GM12878 (cell line): Measurements from ENCODE around the gene USP36. TPM values are rescaled to one million over a fixed set of nuclear protein-coding genes. Genes with fewer than 3 reads are reported as not detected.

ENCODE experiments used
- ATAC-seq: fragments of 200-7000 bp; cut with Tn5 transposase; 3 replicates; pipeline ENCODE4 v1.9.1; 2020; ENCODE audit warnings: mild to moderate bottlenecking, moderate library complexity
- BruUV-seq: library from RNA; stranded (reverse); fragments of 400-500 nt; replicated peaks from 2 replicates; lab custom pipeline; 2021; lab: Mats Ljungman, UMichigan
- CTCF ChIA-PET: fragments of 300-600 bp; sonication (Branson Sonifier 250); formaldehyde crosslinking; extraction: SDS; loops from one replicate; lab custom pipeline; 2021; ENCODE audit warnings: inconsistent platforms; lab: Yijun Ruan, JAX
- POLR2A ChIA-PET: fragments of 350-600 bp; formaldehyde crosslinking; extraction: SDS; loops from one replicate; lab custom pipeline; 2021; ENCODE audit warnings: inconsistent platforms; lab: Charles Lee
- RAD21 ChIA-PET: fragments of 300-600 bp; sonication (Branson Sonifier 250); formaldehyde crosslinking; loops from one replicate; lab custom pipeline; 2023; ENCODE audit warnings: antibody characterized with exemption; ENCODE audit not compliant: unreplicated experiment; lab: Charles Lee
- SMC1A ChIA-PET: fragments of 300-600 bp; sonication (Branson Sonifier 250); formaldehyde crosslinking; loops from one replicate; lab custom pipeline; 2023; ENCODE audit not compliant: unreplicated experiment, uncharacterized antibody; lab: Charles Lee
- DNase-seq: peaks from one replicate; pipeline ENCODE4 v3.0.0-alpha.2; 2011; ENCODE audit warnings: low read depth, low spot score
- FAIRE-seq: peaks from 3 replicates; lab custom pipeline; 2011; peaks lifted over from hg19 to GRCh38; lab: Jason Lieb, UNC
- H2AFZ ChIP-seq: 2 replicates; pipeline ENCODE4 v1.6.0; 2011; ENCODE audit warnings: low read depth, low read length, control low read depth; ENCODE audit not compliant: control insufficient read depth
- H3K27ac ChIP-seq: 2 replicates; pipeline ENCODE4 v1.5.1; 2011; ENCODE audit warnings: control low read depth; ENCODE audit not compliant: control insufficient read depth, insufficient read depth
- H3K27me3 ChIP-seq, 2 experiments: replicated peaks in 1 of 2; 2 replicates each; pipeline versions ENCODE4 v1.6.0 to v1.6.1; 2011; ENCODE audit warnings: low read length in 1 of 2; ENCODE audit not compliant: control insufficient read depth in 2 of 2, insufficient read depth in 2 of 2
- H3K36me3 ChIP-seq, 2 experiments: 2 replicates each; pipeline ENCODE4 v1.5.1; 2011; ENCODE audit warnings: low read length in 1 of 2; ENCODE audit not compliant: control insufficient read depth in 2 of 2, insufficient read depth in 2 of 2
- H3K4me1 ChIP-seq: 2 replicates; pipeline ENCODE4 v1.6.1; 2011; ENCODE audit warnings: mild to moderate bottlenecking, low read length, moderate library complexity, mixed read lengths; ENCODE audit not compliant: control insufficient read depth, insufficient read depth
- H3K4me2 ChIP-seq: 2 replicates; pipeline ENCODE4 v1.6.0; 2011; ENCODE audit warnings: control low read depth; ENCODE audit not compliant: control insufficient read depth, insufficient read depth
- H3K4me3 ChIP-seq: fragments of 200-600 bp; sonication (generic); 2 replicates; pipeline ENCODE4 v1.5.1; 2016
- H3K79me2 ChIP-seq: 2 replicates; pipeline ENCODE4 v1.6.0; 2011; ENCODE audit warnings: low read length; ENCODE audit not compliant: control insufficient read depth, insufficient read depth
- H3K9ac ChIP-seq: 2 replicates; pipeline ENCODE4 v1.8.0; 2011; ENCODE audit warnings: low read length, control low read depth, mixed read lengths; ENCODE audit not compliant: control insufficient read depth, insufficient read depth
- H3K9me3 ChIP-seq: replicated peaks from 3 replicates; pipeline ENCODE4 v1.5.1; 2011; ENCODE audit warnings: mild to moderate bottlenecking, low read length; ENCODE audit not compliant: control insufficient read depth, insufficient read depth
- H4K20me1 ChIP-seq: 2 replicates; pipeline ENCODE4 v1.6.0; 2011; ENCODE audit not compliant: control insufficient read depth, insufficient read depth
- ATF7 ChIP-seq: fragments of 450-650 bp; IDR thresholded peaks from 2 replicates; pipeline ENCODE4 v1.6.1; 2016; ENCODE audit warnings: low read depth, mild to moderate bottlenecking
- BCL11A ChIP-seq: IDR thresholded peaks from 2 replicates; pipeline ENCODE4 v1.6.1; 2011; ENCODE audit warnings: low read depth, low read length
- RAD21 ChIP-seq: IDR thresholded peaks from 2 replicates; pipeline ENCODE4 v1.6.1; 2011; ENCODE audit warnings: mild to moderate bottlenecking, low read depth, low read length, moderate library complexity; ENCODE audit not compliant: insufficient read depth
- SMARCA5 ChIP-seq: fragments of 450-650 bp; IDR thresholded peaks from 2 replicates; pipeline ENCODE4 v1.6.1; 2017; ENCODE audit warnings: mild to moderate bottlenecking
- SREBF2 ChIP-seq: IDR thresholded peaks from 2 replicates; pipeline ENCODE4 v1.6.1; 2012; ENCODE audit warnings: mild to moderate bottlenecking, low read length
- ZNF207 ChIP-seq: fragments of 450-650 bp; IDR thresholded peaks from 2 replicates; pipeline ENCODE4 v1.6.1; 2014; ENCODE audit warnings: antibody characterized with exemption, mild to moderate bottlenecking, borderline replicate concordance
- WGBS: methylation state at CpG from one replicate; pipeline ENCODE4 v1.1.6; 2016; ENCODE audit warnings: low lambda C conversion rate; ENCODE audit not compliant: insufficient replicate concordance, insufficient coverage; ENCODE audit errors: missing lambda C conversion rate; 5-methylcytosine and 5-hydroxymethylcytosine counted together
- in situ Hi-C: fragments of 300-500 bp; cut with MboI; formaldehyde crosslinking; loops from 9 replicates; pipeline ENCODE4 v1.14.3; 2018; ENCODE audit warnings: mixed read lengths
- intact Hi-C: fragments of 100-400 bp; cut with micrococcal nuclease; formaldehyde crosslinking; loops from one replicate; pipeline ENCODE4 v1.14.2; 2022; ENCODE audit not compliant: unreplicated experiment
- polyA plus RNA-seq, 11 experiments: library from polyadenylated mRNA; depleted of rRNA in 4 of 11; unstranded in 6 of 11; stranded (reverse) in 5 of 11; fragments of >200 nt; fragmentation: Nextera tagmentation in 4 of 11; fragmentation: Illumina TruSeq in 1 of 11; extraction: Ambion mirVana in 4 of 11; extraction: Trizol in 1 of 11; gene quantifications; 1 replicate in 1 of 11; 2 replicates in 10 of 11; pipeline versions ENCODE4 v1.2.1 to v1.2.3, GENCODE V29; 2011 to 2016; ENCODE audit warnings: inconsistent platforms in 2 of 11, missing spikeins in 2 of 11, low read depth in 1 of 11
- total RNA-seq, 4 experiments: library from RNA; depleted of rRNA in 3 of 4; stranded (reverse); fragments of >200 nt in 3 of 4; fragmentation: Illumina TruSeq in 1 of 4; extraction: Trizol in 1 of 4; gene quantifications; 2 replicates each; pipeline versions ENCODE4 v1.2.1 to v1.2.3, GENCODE V29; 2013 to 2021
- TF ChIP-seq, protein P1 (sequence below): fragments of 450-650 bp; IDR thresholded peaks from 2 replicates; pipeline ENCODE4 v1.6.1; 2018; ENCODE audit warnings: borderline replicate concordance, mild to moderate bottlenecking; ENCODE audit not compliant: partially characterized antibody
- TF ChIP-seq, protein P2 (sequence below): fragments of 450-650 bp; formaldehyde crosslinking; IDR thresholded peaks from 2 replicates; pipeline ENCODE4 v1.4.0; 2022; ENCODE audit warnings: mild to moderate bottlenecking, moderate library complexity

USP36 gene
- total and polyA plus RNA-seq, 10 of the 15 experiments (the other 5 are each of a cell fraction or from before 2014, with no cell fraction given), result 7.2 to 65.7 (median 33.6) TPM

DNA sequence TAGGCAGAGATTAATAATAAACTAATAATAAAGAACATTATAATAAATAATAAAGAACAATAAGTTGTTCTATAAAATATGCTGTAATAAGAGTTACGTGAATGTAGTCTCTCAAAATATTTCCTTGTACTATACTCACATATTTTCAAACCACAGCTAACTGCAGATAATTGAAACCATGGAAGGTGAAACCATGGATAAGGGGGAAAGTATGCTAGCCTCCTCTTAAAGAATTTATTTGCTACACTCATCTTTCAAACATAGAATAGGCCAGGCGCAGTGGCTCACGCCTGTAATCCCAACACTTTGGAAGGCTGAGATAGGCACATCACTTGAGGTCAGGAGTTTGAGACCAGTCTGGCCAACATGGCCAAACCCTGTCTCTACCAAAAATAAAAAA is 77.1 kb downstream of the USP36 start:
- H3K36me3 ChIP-seq, result peaks cover 3 to 4% of the 10 kb centered on the region in 2 experiments; a peak in 2 of 4 replicates
- peaks cover 5% of the 10 kb centered on the region for H4K20me1 ChIP-seq
- H3K27ac ChIP-seq, result no peak overlapping the region
- ChIA-PET SMC1A (no interaction called here), CTCF (interaction anchor here (1.0 to 1.6 kb wide), 3 partner anchors 17 to 55 kb away, joined by 3 to 6 read pairs (median 3); no protein-coding TSS in a partner anchor), RAD21 (no interaction called here), POLR2A (interaction anchor here (0.7 to 12.8 kb wide), 3 partner anchors 26 to 576 kb away, joined by 3 to 131 read pairs (median 5); partner anchors contain the start of genes AFMID and TK1)
- no peak for TF ChIP-seq ATF7
- TF ChIP-seq, protein P1, sequence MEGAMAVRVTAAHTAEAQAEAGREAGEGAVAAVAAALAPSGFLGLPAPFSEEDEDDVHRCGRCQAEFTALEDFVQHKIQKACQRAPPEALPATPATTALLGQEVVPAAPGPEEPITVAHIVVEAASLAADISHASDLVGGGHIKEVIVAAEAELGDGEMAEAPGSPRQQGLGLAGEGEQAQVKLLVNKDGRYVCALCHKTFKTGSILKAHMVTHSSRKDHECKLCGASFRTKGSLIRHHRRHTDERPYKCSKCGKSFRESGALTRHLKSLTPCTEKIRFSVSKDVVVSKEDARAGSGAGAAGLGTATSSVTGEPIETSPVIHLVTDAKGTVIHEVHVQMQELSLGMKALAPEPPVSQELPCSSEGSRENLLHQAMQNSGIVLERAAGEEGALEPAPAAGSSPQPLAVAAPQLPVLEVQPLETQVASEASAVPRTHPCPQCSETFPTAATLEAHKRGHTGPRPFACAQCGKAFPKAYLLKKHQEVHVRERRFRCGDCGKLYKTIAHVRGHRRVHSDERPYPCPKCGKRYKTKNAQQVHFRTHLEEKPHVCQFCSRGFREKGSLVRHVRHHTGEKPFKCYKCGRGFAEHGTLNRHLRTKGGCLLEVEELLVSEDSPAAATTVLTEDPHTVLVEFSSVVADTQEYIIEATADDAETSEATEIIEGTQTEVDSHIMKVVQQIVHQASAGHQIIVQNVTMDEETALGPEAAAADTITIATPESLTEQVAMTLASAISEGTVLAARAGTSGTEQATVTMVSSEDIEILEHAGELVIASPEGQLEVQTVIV, result no peak
- no peak for TF ChIP-seq BCL11A
- TF ChIP-seq SMARCA5, result no peak
- TF ChIP-seq, protein P2, sequence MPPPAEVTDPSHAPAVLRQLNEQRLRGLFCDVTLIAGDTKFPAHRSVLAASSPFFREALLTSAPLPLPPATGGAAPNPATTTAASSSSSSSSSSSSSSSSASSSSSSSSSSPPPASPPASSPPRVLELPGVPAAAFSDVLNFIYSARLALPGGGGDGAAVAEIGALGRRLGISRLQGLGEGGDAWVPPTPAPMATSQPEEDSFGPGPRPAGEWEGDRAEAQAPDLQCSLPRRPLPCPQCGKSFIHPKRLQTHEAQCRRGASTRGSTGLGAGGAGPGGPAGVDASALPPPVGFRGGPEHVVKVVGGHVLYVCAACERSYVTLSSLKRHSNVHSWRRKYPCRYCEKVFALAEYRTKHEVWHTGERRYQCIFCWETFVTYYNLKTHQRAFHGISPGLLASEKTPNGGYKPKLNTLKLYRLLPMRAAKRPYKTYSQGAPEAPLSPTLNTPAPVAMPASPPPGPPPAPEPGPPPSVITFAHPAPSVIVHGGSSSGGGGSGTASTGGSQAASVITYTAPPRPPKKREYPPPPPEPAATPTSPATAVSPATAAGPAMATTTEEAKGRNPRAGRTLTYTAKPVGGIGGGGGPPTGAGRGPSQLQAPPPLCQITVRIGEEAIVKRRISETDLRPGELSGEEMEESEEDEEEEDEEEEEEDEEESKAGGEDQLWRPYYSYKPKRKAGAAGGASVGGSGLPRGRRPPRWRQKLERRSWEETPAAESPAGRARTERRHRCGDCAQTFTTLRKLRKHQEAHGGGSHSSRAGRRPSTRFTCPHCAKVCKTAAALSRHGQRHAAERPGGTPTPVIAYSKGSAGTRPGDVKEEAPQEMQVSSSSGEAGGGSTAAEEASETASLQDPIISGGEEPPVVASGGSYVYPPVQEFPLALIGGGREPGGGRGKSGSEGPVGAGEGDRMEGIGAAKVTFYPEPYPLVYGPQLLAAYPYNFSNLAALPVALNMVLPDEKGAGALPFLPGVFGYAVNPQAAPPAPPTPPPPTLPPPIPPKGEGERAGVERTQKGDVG (CRISPR knock-in tag), result no peak
- no peak for TF ChIP-seq SREBF2
- no peak for TF ChIP-seq ZNF207
- TF ChIP-seq RAD21, result no peak
- 98% methylated on average over 3 of the region's 3 CpGs for WGBS
- H3K4me2 ChIP-seq, result no peak overlapping the region
- ATAC-seq (no peak), DNase-seq (no peak), FAIRE-seq (no peak)
- peaks cover 44% of the 10 kb centered on the region for H3K4me1 ChIP-seq
- H3K4me3 ChIP-seq, result no peak overlapping the region
- no TSS peak for BruUV-seq
- H3K79me2 ChIP-seq, result peaks cover 95% of the 10 kb centered on the region
- H3K9me3 ChIP-seq, result no peaks in the 10 kb centered on the region; the same call in 2 of the 3 replicates
- no peaks in the 10 kb centered on the region for H3K27me3 ChIP-seq
- intact Hi-C loops (no loop called here), in situ Hi-C loops (no loop called here)
- no peak overlapping the region for H3K9ac ChIP-seq
- H2AFZ ChIP-seq, result no peak overlapping the region
